Activated CD8-positive, alpha-beta memory T cell treated with anti-CD3 and anti-CD28 coated beads, Interleukin-2, amount 50 U/mL, for 48 hours (primary cell): ENCODE results near the gene ST3GAL2.

ENCODE experiments used
- DNase-seq: peaks from one replicate; pipeline ENCODE4 v3.0.0-alpha.2; 2020

Gene ST3GAL2

GRCh38 chr16:70437017-70437581, 1.8 kb downstream of the ST3GAL2 start:
- DNase-seq, result no peak

GRCh38 chr16:70434484-70435260, 4.2 kb downstream of the ST3GAL2 start:
- no peak for DNase-seq

DNA sequence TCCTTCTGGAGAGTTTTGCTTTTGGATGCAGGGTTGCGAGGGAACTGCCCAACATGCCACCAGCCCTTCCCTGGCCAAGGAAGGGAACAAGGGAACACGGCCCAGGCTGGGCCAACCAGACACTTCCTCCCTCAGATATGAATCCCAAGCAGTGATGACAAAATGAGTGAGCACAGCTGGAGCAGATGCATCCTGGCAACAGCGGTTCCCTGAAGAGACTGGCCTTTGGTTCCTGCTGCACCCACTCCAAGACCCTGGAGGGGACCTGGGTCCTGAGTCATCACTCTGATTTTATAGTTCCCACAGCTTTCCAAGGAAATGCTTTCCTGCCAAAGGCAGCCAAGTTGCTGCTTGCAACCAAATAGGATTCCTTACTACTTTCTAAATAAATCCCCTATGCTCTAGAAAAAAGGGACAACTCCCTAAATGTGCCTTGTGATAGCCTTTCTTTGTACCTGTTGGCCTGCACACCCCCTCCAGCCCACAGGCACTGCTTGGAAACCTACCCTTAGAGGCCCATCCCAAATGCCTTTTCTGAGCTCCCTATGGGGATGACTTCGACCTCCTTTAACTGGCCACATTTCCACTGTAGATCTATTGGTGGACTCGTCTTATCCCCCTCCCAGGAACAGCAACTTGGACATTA, 5.3 kb downstream of the ST3GAL2 start:
- no peak for DNase-seq

DNA sequence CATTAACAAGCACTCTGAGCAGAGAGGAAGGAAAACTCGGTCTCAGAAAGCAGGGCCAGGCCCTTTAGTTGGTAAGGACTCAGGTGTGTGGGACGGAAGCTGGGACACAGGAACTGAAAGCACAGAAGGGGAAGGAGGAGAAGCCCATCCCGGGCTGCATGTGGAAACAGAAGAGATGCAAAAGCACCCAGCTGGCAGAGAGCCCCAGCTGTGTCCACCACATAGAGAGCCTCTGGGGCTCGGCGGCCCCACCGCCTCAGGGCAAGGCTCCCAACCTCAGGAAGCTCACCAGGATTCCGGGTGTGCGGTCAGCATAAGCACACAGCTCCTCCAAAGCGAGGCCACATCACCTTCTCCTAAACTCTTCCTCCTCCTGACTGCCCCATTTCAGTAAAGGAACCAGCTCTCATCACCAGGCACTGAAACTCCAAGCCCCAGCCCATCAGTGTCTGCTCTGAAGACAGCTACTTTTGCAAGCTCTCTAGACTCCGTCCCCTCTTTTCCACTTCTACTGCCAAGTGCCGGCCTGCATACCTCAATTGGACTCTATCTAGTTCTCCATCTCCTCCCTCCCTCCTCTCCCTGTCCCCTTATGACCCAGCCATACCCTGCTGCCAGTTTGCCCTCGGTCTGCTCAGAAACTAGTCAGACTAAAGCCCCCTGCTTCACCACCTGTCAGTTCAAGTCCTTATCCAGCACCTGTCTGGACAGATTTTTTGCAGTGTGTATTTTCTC, 6.0 kb downstream of the ST3GAL2 start:
- no peak for DNase-seq

DNA sequence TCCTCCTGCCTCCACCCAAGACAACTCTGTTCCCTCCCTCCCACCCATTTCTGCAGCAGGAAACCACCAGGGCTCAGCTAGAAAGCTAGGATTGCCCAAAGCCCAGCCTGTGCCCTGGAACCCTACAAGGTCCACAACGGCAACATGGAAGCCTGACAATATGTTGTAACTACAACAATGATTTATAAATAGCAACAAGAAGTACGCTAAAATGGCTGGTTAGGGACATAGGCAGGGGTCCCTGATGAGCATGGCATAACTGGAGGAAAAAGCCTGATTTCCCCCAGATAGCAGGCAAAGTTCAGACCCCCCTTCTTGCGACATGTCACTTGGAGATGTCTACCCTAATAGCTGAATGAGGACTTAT, 6.6 kb downstream of the ST3GAL2 start:
- no peak for DNase-seq

DNA sequence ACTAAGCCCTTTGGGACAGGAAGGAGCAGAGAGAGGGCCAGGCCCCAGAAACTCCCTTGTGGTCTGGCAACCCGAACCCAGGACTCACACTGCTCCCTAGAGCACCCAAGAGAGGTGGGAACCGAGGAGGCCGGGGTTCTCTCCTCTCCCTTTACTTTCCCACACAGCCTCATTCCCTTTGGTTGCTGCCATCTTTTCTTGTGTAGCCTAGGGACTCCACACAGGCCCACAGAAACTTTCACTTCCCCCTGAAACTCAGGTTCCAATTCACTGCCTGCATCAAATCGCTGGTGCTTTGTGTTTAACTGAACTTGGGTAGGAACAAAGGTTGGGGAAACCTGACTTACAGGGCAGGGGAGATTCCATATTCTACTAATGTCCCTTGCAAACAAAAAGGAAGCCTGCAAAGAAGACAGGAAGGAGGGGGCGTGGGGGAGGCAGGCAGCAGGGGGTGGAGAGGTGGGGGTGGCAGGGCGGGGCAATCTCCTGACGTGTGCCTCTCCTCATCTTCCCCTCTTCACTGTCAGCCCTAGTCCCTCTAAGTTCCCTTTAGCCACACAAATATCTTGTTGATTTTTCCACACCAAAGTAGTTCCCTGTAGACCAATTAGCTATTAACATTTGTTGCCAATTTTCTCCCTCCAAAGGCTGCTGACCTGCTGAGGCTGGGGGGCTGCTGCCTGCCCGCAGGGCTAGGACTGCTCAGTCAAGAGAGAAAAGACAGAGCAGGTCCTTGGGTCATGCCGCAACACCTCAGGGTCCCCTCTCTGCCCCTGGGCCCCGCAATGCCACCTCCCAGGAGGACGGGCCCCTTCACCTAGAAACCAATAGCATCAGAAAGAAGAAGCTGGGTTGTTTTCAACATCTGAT, 8.0 kb downstream of the ST3GAL2 start:
- peak; percentile 58 for DNase-seq

DNA sequence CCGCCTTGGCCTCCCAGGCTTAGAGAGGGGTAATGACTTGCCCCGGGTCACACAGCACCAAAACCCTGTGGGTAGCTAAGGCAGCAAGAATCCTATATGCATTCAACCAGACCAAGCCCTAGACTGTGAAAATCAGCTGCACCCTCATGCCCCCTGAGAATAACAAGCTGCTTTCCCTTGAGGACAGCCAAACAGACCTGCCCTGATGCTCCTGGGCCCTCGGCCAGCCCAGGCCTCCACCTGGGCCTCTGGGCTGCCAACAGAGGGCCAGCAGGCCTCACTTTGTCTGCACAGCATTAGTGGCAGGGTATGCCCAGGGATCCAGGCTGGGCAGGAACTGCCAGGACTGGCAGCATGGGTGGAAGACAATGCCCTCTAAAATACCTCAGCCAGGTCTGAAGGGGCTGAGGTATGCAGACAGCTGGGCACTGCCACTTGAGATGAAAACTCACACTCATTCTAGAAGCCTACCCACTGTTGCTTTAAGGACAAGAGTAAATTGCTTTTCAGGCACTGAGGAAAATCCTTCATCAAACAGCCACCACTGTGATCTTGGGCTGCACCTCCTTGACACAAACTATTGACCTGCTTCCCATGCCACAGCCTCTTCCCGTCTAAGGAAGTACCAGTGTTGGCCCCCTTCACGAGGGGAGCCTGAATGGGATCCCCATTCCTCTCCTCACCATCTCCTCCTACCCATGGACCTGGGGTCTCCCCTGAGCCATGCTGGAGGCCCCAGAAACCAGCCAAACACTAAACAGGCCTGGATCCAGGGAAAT, 8.8 kb downstream of the ST3GAL2 start:
- DNase-seq, result no peak

DNA sequence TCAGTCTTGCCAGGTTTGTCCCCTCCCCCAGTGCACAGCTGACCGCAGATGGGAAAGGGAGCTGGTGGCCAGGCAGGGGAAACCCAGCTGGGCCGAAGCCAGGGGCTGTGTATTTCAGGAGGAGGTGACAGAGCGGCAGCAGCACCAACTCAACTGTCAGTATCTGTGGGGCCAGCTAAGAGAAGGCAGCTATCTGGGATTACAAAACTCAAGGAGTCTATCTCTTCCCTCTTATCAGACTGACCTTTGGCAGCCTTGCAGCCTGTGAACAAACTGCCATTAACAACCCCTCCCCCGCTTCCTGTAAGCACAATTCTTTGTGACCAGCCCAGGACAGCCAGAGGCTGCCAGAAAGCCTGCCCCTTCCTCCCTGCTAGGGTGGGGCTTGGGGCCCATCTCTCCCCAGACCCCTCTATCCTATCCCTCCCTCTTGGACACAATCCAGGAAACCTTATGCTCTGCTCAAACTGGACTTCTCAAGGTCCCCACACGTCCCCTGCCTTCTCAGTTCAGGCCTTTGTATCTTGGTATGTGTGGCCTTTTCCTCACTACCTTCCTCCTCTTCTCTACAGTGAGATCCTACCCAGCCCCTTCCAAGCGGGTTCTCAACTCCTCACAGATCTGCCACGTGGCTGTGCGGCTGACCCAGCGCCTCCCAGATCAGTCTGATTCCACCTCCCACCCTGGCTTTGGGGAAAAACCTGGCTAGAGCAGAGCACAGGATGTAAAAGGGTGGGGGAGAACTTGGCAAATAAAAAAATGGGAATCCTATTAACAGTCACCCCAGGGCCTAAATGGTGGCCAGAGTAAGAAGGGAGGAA, 10.5 kb downstream of the ST3GAL2 start:
- DNase-seq, result peak; percentile 81

DNA sequence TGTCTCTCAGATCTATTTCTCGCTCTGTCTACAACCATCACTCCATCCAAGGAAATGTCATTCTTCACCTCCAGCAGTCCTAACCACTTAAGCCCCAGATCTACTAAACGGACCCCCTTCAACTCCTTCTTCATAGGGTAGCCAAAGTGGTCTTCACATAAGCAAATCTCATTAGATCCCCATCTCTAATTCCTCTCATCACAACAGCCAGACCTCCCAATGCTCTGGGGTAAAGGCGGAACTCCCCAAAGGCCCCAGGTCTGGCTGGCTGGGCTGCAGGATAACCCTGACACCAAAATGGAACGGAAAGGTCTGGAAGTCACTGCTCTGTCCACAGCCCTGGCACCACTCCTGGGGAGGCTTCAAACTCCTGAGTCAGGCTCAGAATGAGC, 11.1 kb downstream of the ST3GAL2 start:
- DNase-seq, result no peak

GRCh38 chr16:70422543-70422942, 16.4 kb downstream of the ST3GAL2 start:
- no peak for DNase-seq

DNA sequence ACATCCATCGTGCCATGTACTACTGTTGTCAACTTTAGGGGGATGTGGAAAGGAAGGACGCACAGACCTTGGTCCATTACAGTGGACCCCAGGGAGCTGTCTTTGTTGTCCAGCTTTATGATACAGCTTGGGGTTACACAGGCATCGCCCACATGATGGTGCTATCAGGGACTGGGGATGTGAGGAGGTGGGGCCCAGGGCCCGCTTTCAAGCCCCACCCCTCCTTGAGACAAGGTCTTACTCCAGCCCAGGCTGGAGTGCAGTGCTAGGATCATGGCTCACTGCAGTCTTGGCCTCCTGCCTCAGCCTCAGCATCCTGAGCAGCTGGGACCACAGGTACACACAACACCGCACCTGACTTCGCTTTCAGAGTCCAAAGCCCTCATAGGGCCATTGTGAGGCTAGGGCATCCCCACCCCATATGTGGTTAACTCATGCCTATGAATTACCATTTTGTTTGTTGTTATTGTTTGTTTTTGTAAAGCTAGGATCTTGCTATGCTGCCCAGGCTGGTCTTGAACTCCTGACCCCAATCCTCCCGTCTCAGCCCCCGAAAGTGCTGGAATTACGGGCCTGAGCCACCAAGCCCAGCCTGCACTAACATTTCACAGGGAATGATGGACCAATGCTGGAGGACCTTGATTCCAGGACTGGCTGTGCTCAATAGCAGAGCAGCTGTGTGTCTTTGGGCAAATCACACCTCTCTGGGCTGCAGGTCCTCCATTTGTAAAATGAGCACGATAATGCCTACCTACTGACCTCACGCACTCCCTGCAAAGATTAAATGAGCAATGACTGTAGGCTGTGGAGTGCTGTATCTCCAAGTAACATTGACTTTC, 17.2 kb downstream of the ST3GAL2 start:
- DNase-seq, result no peak

DNA sequence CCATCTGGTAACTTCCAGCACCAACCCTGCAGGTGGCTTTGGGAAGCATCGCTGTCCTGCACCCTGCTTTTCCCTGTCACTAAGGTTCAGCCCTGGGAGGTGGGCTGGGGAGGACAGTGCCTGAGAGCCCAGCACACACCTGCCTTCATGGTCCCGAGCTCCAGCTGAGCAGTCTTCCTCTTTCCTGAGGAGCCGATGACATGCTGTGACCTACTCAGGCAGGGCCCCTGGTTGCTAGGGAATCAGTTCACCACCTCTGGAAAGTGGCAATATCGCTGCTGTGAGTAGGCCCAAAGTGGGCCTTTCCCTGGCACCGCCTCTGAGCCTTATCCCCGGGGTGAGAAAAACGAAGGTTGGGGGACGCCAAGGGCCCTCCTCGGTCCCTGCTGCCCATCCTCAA, 17.9 kb downstream of the ST3GAL2 start:
- no peak for DNase-seq

- no peak for DNase-seq
These were observed 19.2 kb downstream of the ST3GAL2 start for GRCh38 chr16:70419384-70420327.

DNA sequence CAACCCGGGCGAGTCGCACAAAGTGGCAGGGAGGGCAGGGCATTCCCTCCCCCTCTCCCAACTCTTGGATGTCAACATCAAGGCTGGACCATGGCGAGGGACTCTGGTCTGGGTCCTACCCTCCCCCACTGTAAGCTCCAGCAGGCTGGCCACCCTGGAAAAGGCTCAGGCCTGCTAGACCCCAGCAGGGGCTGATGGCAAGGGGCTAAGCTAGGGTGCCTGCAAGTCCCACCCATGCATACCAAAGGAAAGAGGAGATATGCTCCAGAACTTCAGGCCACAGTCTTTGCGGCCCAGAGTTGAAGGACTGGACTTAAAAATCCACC, 19.9 kb downstream of the ST3GAL2 start:
- no peak for DNase-seq

- DNase-seq, result peak; percentile 64
These were observed 20.5 kb downstream of the ST3GAL2 start for GRCh38 chr16:70418274-70418992.

GRCh38 chr16:70417661-70418060, 21.2 kb downstream of the ST3GAL2 start:
- no peak for DNase-seq

GRCh38 chr16:70416748-70417616, 21.9 kb downstream of the ST3GAL2 start:
- no peak for DNase-seq
